IPS-18a (cell line): ENCODE data around the gene NCOA3.
"Not testable (repeated sequence)": the region's sequence is repeated elsewhere in the genome, so short reads cannot be mapped to it uniquely, and the experiment has no call there.

Experiments used
- H3K27ac ChIP-seq: one replicate; pipeline ENCODE4 v1.5.1; 2013; ENCODE audit warnings: low read length
- H3K27me3 ChIP-seq: one replicate; pipeline ENCODE4 v1.6.1; 2013; ENCODE audit warnings: mild to moderate bottlenecking, low read length; ENCODE audit not compliant: control insufficient read depth, insufficient read depth
- H3K36me3 ChIP-seq: one replicate; pipeline ENCODE4 v1.6.1; 2013; ENCODE audit warnings: low read depth, low read length; ENCODE audit not compliant: control insufficient read depth
- H3K4me1 ChIP-seq: one replicate; pipeline ENCODE4 v1.6.1; 2013; ENCODE audit warnings: low read depth, low read length; ENCODE audit not compliant: control insufficient read depth
- H3K4me3 ChIP-seq: one replicate; pipeline ENCODE4 v1.5.1; 2013; ENCODE audit warnings: low read length
- H3K9ac ChIP-seq: one replicate; pipeline ENCODE4 v1.6.1; 2013; ENCODE audit warnings: mild to moderate bottlenecking, low read length, moderate library complexity
- H3K9me3 ChIP-seq: one replicate; pipeline ENCODE4 v1.6.1; 2013; ENCODE audit warnings: low read depth, low read length; ENCODE audit not compliant: control insufficient read depth

NCOA3 gene

DNA sequence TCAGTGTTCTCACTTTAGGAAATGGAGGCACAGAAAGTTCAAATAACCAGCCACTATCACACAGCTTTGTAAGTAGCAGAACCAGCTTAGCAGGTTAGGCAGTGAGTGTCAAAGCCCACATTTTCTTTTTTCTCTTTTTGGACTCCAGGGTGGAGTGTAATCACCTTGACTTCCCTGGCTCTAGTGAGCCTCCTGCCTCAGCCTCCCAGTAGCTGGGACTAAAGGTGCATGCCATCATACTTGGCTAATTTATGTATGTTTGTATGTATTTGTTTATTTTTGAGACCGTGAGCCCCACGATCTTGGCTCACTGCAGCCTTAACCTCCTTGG is 7.8 kb upstream of the NCOA3 start:
- no peak overlapping the region for H3K4me3 ChIP-seq
- peaks cover 8% of the 10 kb centered on the region for H3K4me1 ChIP-seq
- H3K27ac ChIP-seq: no peak overlapping the region

GRCh38 chr20:47494606-47495005 is 7.1 kb upstream of the NCOA3 start:
- H3K27me3 ChIP-seq, H3K36me3 ChIP-seq, H3K4me1 ChIP-seq, H3K27ac ChIP-seq, H3K9me3 ChIP-seq, H3K9ac ChIP-seq, H3K4me3 ChIP-seq: not testable (repeated sequence)

More for the DNA sequence above, 7.8 kb upstream of the NCOA3 start:
- Histone ChIP-seq H3K9ac (no peak overlapping the region), H3K27me3 (no peaks in the 10 kb centered on the region), H3K9me3 (no peaks in the 10 kb centered on the region), H3K36me3 (no peaks in the 10 kb centered on the region)

DNA sequence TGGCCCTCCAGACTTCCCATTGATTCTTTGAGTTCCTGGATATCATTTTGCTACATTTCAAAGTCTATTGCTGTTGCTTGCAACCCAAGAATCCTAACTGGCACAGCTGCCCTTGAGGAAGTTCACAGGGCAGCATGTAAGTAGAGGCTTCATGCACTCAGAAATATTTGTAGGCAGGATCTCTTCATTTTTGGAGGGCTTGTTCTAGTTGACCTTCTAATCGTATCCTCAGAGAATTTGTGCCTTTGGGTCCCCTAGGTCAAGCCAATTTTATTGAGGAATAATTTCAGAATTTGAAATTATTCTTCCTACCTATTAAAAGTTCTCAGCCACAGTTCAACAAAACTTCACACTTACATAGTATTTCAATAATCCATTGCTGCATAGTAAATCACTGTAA is 5.6 kb upstream of the NCOA3 start:
- H3K9ac ChIP-seq: no peak overlapping the region
- peaks cover 3% of the 10 kb centered on the region for H3K27me3 ChIP-seq
- H3K4me1 ChIP-seq: peaks cover 10% of the 10 kb centered on the region
- no peak overlapping the region for H3K4me3 ChIP-seq
- H3K27ac ChIP-seq: no peak overlapping the region
- no peaks in the 10 kb centered on the region for H3K36me3 ChIP-seq
- no peaks in the 10 kb centered on the region for H3K9me3 ChIP-seq

- Histone ChIP-seq H3K36me3 (no peaks in the 10 kb centered on the region), H3K27ac (no peak overlapping the region), H3K27me3 (peaks cover 3% of the 10 kb centered on the region), H3K4me1 (peaks cover 13% of the 10 kb centered on the region), H3K9me3 (no peaks in the 10 kb centered on the region), H3K4me3 (no peak overlapping the region), H3K9ac (no peak overlapping the region)
These were observed 3.1 kb upstream of the NCOA3 start for GRCh38 chr20:47498606-47499005.

- Histone ChIP-seq H3K27me3 (peaks cover 3% of the 10 kb centered on the region), H3K36me3 (no peaks in the 10 kb centered on the region), H3K27ac (no peak overlapping the region), H3K4me3 (no peak overlapping the region), H3K9ac (no peak overlapping the region), H3K9me3 (no peaks in the 10 kb centered on the region), H3K4me1 (peaks cover 12% of the 10 kb centered on the region)
These were observed 2.6 kb upstream of the NCOA3 start for GRCh38 chr20:47499053-47499452.

GRCh38 chr20:47500082-47500481 is 1.6 kb upstream of the NCOA3 start:
- H3K36me3 ChIP-seq, H3K9me3 ChIP-seq, H3K27ac ChIP-seq, H3K9ac ChIP-seq, H3K4me3 ChIP-seq, H3K27me3 ChIP-seq: not testable (repeated sequence)
- H3K4me1 ChIP-seq: peaks cover 12% of the 10 kb centered on the region

DNA sequence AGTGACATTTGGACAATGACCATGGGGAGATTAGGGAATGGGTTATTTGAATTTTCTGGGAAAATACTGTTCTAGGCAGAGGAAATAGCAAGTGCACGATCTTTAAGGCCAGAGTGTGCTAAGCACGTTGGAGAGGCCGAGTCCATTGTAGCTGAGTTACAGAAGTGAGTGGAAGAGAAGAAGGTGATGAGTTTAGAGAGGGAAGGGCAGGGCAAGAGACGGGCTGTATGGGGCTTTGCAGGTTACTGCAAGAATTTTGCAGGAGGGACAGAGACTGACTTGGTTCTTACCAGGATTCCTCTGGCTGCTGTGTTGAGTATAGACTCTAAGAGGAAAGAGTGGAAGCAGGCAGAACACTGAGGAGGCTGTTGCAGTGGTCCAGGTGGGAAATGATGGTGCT is 1.1 kb upstream of the NCOA3 start:
- Histone ChIP-seq H3K27me3 (peaks cover 3% of the 10 kb centered on the region), H3K9me3 (no peaks in the 10 kb centered on the region), H3K4me3 (no peak overlapping the region), H3K4me1 (peaks cover 12% of the 10 kb centered on the region), H3K27ac (no peak overlapping the region), H3K9ac (no peak overlapping the region), H3K36me3 (no peaks in the 10 kb centered on the region)

- Histone ChIP-seq H3K9me3 (no peaks in the 10 kb centered on the region), H3K27ac (no peak overlapping the region), H3K9ac (peak overlapping the region; percentile 40), H3K27me3 (peaks cover 3% of the 10 kb centered on the region), H3K36me3 (no peaks in the 10 kb centered on the region), H3K4me3 (peak overlapping the region; percentile 90), H3K4me1 (peaks cover 13% of the 10 kb centered on the region)
These were observed 588 bp upstream of the NCOA3 start for GRCh38 chr20:47501116-47501481.

DNA sequence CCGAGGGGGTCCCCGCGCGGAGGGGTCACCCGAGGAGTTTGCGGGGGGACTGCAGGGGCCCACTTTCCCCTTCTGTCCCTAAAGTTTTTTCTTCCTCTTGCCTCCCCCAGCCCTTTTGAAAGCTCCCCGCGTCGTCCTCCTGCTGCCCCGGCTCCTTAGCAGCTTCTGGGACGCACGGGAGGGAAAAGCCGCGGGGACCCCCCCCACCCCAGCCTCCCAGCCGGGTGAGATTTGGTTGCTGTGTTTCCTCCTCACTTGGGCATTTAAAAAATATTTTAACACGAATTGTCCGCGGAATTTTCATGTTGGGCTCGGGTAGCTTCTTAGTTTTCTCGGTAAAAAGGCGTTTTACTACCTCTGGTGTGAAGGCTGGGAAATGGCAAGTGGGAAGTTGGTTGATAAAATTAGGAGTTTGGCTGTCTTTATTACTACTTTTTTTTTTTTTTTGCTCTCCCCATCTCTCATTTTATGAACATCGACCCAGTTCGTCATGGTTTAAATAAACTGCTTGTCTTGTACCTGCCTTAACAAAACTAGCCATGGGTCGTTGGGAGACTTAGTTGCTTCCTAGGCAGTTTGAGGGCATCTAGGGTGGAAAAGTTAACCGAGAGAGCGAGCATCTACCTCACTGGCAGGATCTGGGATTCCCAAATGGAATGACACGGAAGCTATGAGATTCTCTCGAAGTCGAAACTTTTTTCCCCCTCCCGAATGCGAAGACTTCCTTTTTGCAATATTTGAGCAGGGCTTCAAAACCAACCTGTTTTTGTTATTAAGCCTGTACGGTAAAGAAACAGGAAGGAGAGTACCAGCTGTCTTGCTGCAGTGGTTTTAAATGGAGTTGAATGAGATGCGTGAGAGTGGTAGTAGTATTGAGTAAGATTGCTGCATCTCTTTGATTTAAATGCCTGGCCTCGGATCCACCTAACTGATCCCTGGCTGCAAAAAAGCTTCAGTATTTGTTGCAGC is 868 bp downstream of the NCOA3 start:
- H3K4me1 ChIP-seq: peaks cover 21% of the 10 kb centered on the region
- no peaks in the 10 kb centered on the region for H3K36me3 ChIP-seq

DNA sequence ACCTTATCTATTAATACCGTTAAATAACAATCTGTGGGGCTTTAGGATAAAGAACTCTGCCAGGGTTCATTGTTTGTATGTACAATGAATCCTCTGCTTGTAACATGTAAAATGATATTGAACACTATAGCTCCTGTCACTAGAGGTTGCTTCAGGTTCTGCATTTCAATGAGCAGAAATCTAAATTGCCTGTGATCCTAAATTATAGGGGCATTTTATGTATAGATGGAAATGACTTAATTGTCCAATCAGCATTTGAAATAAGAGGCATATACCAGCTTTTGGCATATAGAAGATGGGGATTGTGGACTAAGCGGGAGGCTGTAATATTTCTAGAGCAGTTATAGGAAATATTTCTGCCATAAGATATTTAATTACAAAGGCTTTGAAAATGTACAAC is 2.0 kb downstream of the NCOA3 start:
- Histone ChIP-seq H3K27ac (no peak overlapping the region), H3K27me3 (peaks cover 3% of the 10 kb centered on the region), H3K9ac (no peak overlapping the region), H3K4me1 (peaks cover 29% of the 10 kb centered on the region), H3K9me3 (no peaks in the 10 kb centered on the region), H3K36me3 (no peaks in the 10 kb centered on the region), H3K4me3 (peak overlapping the region; percentile 90)

More for the DNA sequence above, 868 bp downstream of the NCOA3 start:
- Histone ChIP-seq H3K9me3 (no peaks in the 10 kb centered on the region), H3K4me3 (peak overlapping the region; percentile 90), H3K27me3 (peaks cover 3% of the 10 kb centered on the region), H3K9ac (peak overlapping the region; percentile 91), H3K27ac (peak overlapping the region; percentile 47)

DNA sequence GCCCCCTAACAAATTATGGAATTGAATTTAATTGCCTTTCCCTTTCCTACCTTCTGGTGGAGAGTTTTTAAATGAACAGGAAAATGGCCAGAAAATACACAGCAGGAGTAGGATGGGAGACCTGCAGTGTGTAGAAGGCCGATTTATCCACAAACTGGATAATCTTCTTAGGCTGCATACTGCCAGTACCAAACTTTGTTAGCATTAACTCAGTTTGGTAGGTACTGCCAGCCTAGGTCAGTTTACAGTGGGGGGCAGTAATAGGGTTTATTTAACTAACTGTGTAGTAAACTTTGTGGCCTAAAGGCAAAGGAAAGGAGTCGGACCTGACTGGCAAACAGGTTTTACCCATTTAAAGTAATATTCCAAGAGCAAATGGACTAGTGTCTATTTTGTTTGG is 4.6 kb downstream of the NCOA3 start:
- Histone ChIP-seq H3K9me3 (no peaks in the 10 kb centered on the region), H3K9ac (no peak overlapping the region), H3K27ac (no peak overlapping the region), H3K4me3 (no peak overlapping the region), H3K27me3 (no peaks in the 10 kb centered on the region), H3K4me1 (peaks cover 31% of the 10 kb centered on the region), H3K36me3 (no peaks in the 10 kb centered on the region)

GRCh38 chr20:47506850-47507249 is 5.2 kb downstream of the NCOA3 start:
- peaks cover 30% of the 10 kb centered on the region for H3K4me1 ChIP-seq
- no peak overlapping the region for H3K4me3 ChIP-seq
- no peaks in the 10 kb centered on the region for H3K9me3 ChIP-seq
- H3K36me3 ChIP-seq: no peaks in the 10 kb centered on the region
- H3K27ac ChIP-seq: no peak overlapping the region
- H3K27me3 ChIP-seq: no peaks in the 10 kb centered on the region
- no peak overlapping the region for H3K9ac ChIP-seq
